Tibial artery (tissue), 4 donors: ENCODE data around the gene SPNS2.

Source experiments
- DNase-seq, 2 donors: peaks; one replicate each; pipeline ENCODE4 v3.0.0-alpha.2; 2019
- H3K27ac ChIP-seq, 2 donors: fragments of 200-600 bp; sonication (generic) in 1 of 2; 1 replicate in 1 of 2; 2 replicates in 1 of 2; pipeline ENCODE4 v1.5.1; 2018 to 2019; ENCODE audit warnings: mild to moderate bottlenecking in 1 of 2
- H3K27me3 ChIP-seq, 2 donors: fragments of 200-600 bp; sonication (generic) in 1 of 2; one replicate each; pipeline versions ENCODE4 v1.5.1 to v1.6.0; 2016 to 2019
- H3K36me3 ChIP-seq, 3 donors: fragments of 200-600 bp; sonication (generic) in 2 of 3; one replicate each; pipeline ENCODE4 v1.5.1; 2016 to 2019; ENCODE audit warnings: mild to moderate bottlenecking in 2 of 3
- H3K4me1 ChIP-seq, 4 donors: fragments of 200-600 bp; sonication (generic) in 2 of 4; 1 replicate in 3 of 4; 2 replicates in 1 of 4; pipeline ENCODE4 v1.5.1; 2016 to 2019
- H3K4me3 ChIP-seq, 2 donors: fragments of 200-600 bp; sonication (generic) in 1 of 2; 1 replicate in 1 of 2; 2 replicates in 1 of 2; pipeline ENCODE4 v1.5.1; 2018 to 2019; ENCODE audit warnings: mild to moderate bottlenecking in 2 of 2
- H3K9me3 ChIP-seq, 3 donors: fragments of 200-600 bp; sonication (generic) in 1 of 3; one replicate each; pipeline ENCODE4 v1.5.1; 2016 to 2019
- CTCF ChIP-seq, 2 experiments: fragments of 200-600 bp in 1 of 2; fragments of 450-650 bp in 1 of 2; IDR thresholded peaks; one replicate each; pipeline ENCODE4 v1.5.1; 2017 to 2019; ENCODE audit warnings: antibody characterized with exemption in 2 of 2, mild to moderate bottlenecking in 1 of 2, moderate library complexity in 1 of 2
- intact Hi-C: fragments of 100-400 bp; cut with DNase I; formaldehyde crosslinking; loops from one replicate; pipeline ENCODE4 v1.15.0; 2023; ENCODE audit warnings: low total_unique reads

Gene SPNS2

GRCh38 chr17:4545217-4545951 is 46.7 kb downstream of the SPNS2 start:
- no peak for TF ChIP-seq CTCF (IDR thresholded peaks at IDR 0.05)
- Histone ChIP-seq H3K27me3 (no peaks in the 10 kb centered on the region), H3K4me1 (peaks cover 0 to 11% (median 0%) of the 10 kb centered on the region in 4 donors), H3K27ac (no peak overlapping the region), H3K4me3 (no peak overlapping the region), H3K36me3 (peaks cover 65 to 100% (median 84%) of the 10 kb centered on the region in 3 donors), H3K9me3 (no peaks in the 10 kb centered on the region)
- intact Hi-C loops = loop anchor here (10.0 kb wide), 1 partner anchor 121 kb away; no protein-coding TSS in a partner anchor
- no peak for DNase-seq

GRCh38 chr17:4547118-4547906 is 48.6 kb downstream of the SPNS2 start:
- peaks cover 73 to 100% (median 85%) of the 10 kb centered on the region in 3 donors for H3K36me3 ChIP-seq
- intact Hi-C loops = loop anchor here (10.0 kb wide), 1 partner anchor 123 kb away; no protein-coding TSS in a partner anchor
- no peak for DNase-seq
- TF ChIP-seq CTCF (IDR thresholded peaks at IDR 0.05) = no peak
- no peak overlapping the region for H3K4me3 ChIP-seq
- H3K4me1 ChIP-seq = no peaks in the 10 kb centered on the region
- no peak overlapping the region for H3K27ac ChIP-seq
- H3K27me3 ChIP-seq = no peaks in the 10 kb centered on the region
- H3K9me3 ChIP-seq = no peaks in the 10 kb centered on the region

GRCh38 chr17:4548061-4548461 is 49.4 kb downstream of the SPNS2 start:
- Histone ChIP-seq H3K27me3 (no peaks in the 10 kb centered on the region), H3K9me3 (no peaks in the 10 kb centered on the region), H3K36me3 (peaks cover 73 to 100% (median 85%) of the 10 kb centered on the region in 3 donors), H3K4me3 (no peak overlapping the region), H3K27ac (no peak overlapping the region), H3K4me1 (no peaks in the 10 kb centered on the region)
- peak in 1 of 2 donors; percentile 62 for DNase-seq
- no peak for TF ChIP-seq CTCF (IDR thresholded peaks at IDR 0.05)
- intact Hi-C loops = loop anchor here (10.0 kb wide), 1 partner anchor 123 kb away; no protein-coding TSS in a partner anchor

GRCh38 chr17:4548721-4549531 is 50.2 kb downstream of the SPNS2 start:
- H3K27ac ChIP-seq = no peak overlapping the region
- H3K27me3 ChIP-seq = no peaks in the 10 kb centered on the region
- intact Hi-C loops = loop anchor here (10.0 kb wide), 1 partner anchor 124 kb away; no protein-coding TSS in a partner anchor
- DNase-seq = no peak
- no peaks in the 10 kb centered on the region for H3K9me3 ChIP-seq
- no peak overlapping the region for H3K4me3 ChIP-seq
- H3K4me1 ChIP-seq = peaks cover 0 to 6% (median 5%) of the 10 kb centered on the region in 4 donors
- peaks cover 76 to 100% (median 85%) of the 10 kb centered on the region in 3 donors for H3K36me3 ChIP-seq
- TF ChIP-seq CTCF (IDR thresholded peaks at IDR 0.05) = no peak
